SK-N-SH treated with all-trans-retinoic acid at 6 μM for 48 hours (cell line): ENCODE data around the gene RNF115.

Source experiments
- GLIS3 ChIP-seq: fragments of 250-450 bp; sonication (Bioruptor Pico); IDR thresholded peaks from 2 replicates; pipeline ENCODE4 v1.5.0; 2020; ENCODE audit warnings: mild to moderate bottlenecking, moderate library complexity
- ZNF70 ChIP-seq: fragments of 450-650 bp; formaldehyde crosslinking; IDR thresholded peaks from 2 replicates; pipeline ENCODE4 v1.5.0; 2020; ENCODE audit warnings: mild to moderate bottlenecking, moderate library complexity

- no peak for TF ChIP-seq ZNF70 (CRISPR knock-in tag)
- no peak for TF ChIP-seq GLIS3
These were observed 27.1 kb downstream of the RNF115 start for GRCh38 chr1:145796753-145797152.
